Left ventricle myocardium inferior (tissue), 1 donor: ENCODE measurements around the gene RFTN1. TPM values are rescaled to one million over a fixed set of nuclear protein-coding genes. Genes with fewer than 3 reads are reported as not detected.

Experiments
- DNase-seq: peaks from one replicate; pipeline ENCODE4 v3.0.0-alpha.2; 2020
- H3K27ac ChIP-seq: fragments of 200-600 bp; replicated peaks from 2 replicates; pipeline ENCODE4 v1.8.0; 2021
- H3K27me3 ChIP-seq: fragments of 200-600 bp; 2 replicates; pipeline ENCODE4 v1.8.0; 2021; ENCODE audit warnings: low read depth
- H3K36me3 ChIP-seq: fragments of 200-600 bp; 2 replicates; pipeline ENCODE4 v1.8.0; 2021
- H3K4me1 ChIP-seq: fragments of 200-600 bp; 2 replicates; pipeline ENCODE4 v1.8.0; 2021
- H3K4me3 ChIP-seq: fragments of 200-600 bp; 2 replicates; pipeline ENCODE4 v1.8.0; 2021; ENCODE audit warnings: mild to moderate bottlenecking, moderate library complexity
- H3K9me3 ChIP-seq: fragments of 200-600 bp; replicated peaks from 2 replicates; pipeline ENCODE4 v1.8.0; 2021
- CTCF ChIP-seq: fragments of 200-600 bp; IDR thresholded peaks from 2 replicates; pipeline ENCODE4 v1.8.0; 2021; ENCODE audit warnings: antibody characterized with exemption, mild to moderate bottlenecking, borderline replicate concordance
- intact Hi-C: fragments of 100-400 bp; cut with micrococcal nuclease; formaldehyde crosslinking; loops from one replicate; pipeline ENCODE4 v1.11.0; 2022
- total RNA-seq: library from RNA; stranded (reverse); fragmentation: NEBNext Ultra II Directional; extraction: Animal tissue kit (Norgen Biotek cat#: 25700); gene quantifications from one replicate; pipeline ENCODE4 v1.2.1, GENCODE V29; 2021
- donor health status: DM: no; HTN: yes; CAD: no; lungs with severe emphysema.

The RFTN1 gene
- total RNA-seq, 1 donor from 2014 or later = 22.9 TPM

- Histone ChIP-seq H3K27ac (peak overlapping the region; percentile 49), H3K27me3 (no peaks in the 10 kb centered on the region), H3K36me3 (no peaks in the 10 kb centered on the region), H3K4me3 (no peak overlapping the region), H3K9me3 (peaks cover 6% of the 10 kb centered on the region), H3K4me1 (peaks cover 41% of the 10 kb centered on the region)
- no peak for TF ChIP-seq CTCF
- intact Hi-C loops = no loop called here
- DNase-seq = no peak
Measured at GRCh38 chr3:16455966-16456365, 57.5 kb downstream of the RFTN1 start.

GRCh38 chr3:16455001-16455400 lies 58.5 kb downstream of the RFTN1 start:
- DNase-seq = peak; percentile 41
- Histone ChIP-seq H3K9me3 (peaks cover 6% of the 10 kb centered on the region), H3K4me3 (no peak overlapping the region), H3K27me3 (no peaks in the 10 kb centered on the region), H3K36me3 (no peaks in the 10 kb centered on the region), H3K27ac (peak overlapping the region; percentile 49), H3K4me1 (peaks cover 48% of the 10 kb centered on the region)
- intact Hi-C loops = no loop called here
- TF ChIP-seq CTCF = no peak

DNA sequence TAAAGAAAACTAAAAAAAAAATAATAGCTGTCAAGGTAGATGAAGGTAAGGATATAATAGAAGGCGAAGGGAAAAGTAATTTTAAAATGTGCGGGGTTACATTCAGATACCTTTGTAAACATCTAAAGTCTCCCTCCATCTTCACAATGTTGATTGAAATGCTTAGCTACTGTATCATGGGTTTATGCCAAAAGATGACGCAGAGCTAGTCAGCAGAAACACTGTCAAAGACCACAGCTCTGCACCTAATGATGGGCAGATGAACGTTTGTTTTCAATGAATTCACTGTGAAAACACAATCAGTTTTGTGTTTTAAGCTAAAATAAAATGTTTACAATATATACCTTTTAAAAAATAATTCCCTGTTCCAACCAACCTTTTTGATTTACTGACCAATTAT lies 61.2 kb downstream of the RFTN1 start:
- Histone ChIP-seq H3K36me3 (no peaks in the 10 kb centered on the region), H3K4me3 (no peak overlapping the region), H3K27ac (no peak overlapping the region), H3K4me1 (peaks cover 72% of the 10 kb centered on the region), H3K9me3 (no peaks in the 10 kb centered on the region), H3K27me3 (no peaks in the 10 kb centered on the region)
- intact Hi-C loops = no loop called here
- DNase-seq = no peak
- TF ChIP-seq CTCF = no peak

GRCh38 chr3:16449369-16449768 lies 64.1 kb downstream of the RFTN1 start:
- Histone ChIP-seq H3K36me3 (no peaks in the 10 kb centered on the region), H3K27ac (peak overlapping the region; percentile 69), H3K9me3 (no peaks in the 10 kb centered on the region), H3K4me1 (peaks cover 66% of the 10 kb centered on the region), H3K27me3 (no peaks in the 10 kb centered on the region), H3K4me3 (no peak overlapping the region)
- no peak for TF ChIP-seq CTCF
- DNase-seq = no peak
- intact Hi-C loops = no loop called here

DNA sequence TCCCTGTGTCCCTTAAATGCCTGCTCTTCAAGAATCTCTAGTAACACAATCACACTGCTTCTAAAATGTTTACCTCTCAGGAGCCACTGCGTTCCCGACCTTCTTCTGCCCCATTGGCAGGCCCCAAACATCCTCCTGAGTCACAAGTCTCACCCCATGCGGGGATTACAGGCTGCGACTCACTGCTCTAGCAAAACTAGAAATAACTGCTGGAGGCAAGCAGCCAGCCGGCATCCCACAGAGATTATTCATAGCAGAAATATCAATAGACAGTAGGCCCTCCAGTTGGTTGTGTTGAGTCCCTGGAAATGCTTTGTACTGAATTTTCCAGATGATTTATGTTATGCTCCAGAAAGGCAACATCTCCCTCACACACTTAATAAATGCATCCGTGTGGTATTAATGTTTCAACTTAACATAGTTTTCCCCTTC lies 64.8 kb downstream of the RFTN1 start:
- Histone ChIP-seq H3K4me1 (peaks cover 60% of the 10 kb centered on the region), H3K27ac (peak overlapping the region; percentile 69)
- intact Hi-C loops = no loop called here

More for the DNA sequence above, 64.8 kb downstream of the RFTN1 start:
- no peaks in the 10 kb centered on the region for H3K27me3 ChIP-seq
- DNase-seq = peak; percentile 70
- no peaks in the 10 kb centered on the region for H3K9me3 ChIP-seq
- no peaks in the 10 kb centered on the region for H3K36me3 ChIP-seq
- no peak overlapping the region for H3K4me3 ChIP-seq
- TF ChIP-seq CTCF = no peak
